HG03558 (cell line): Measurements from ENCODE around the gene CABP4.

Experiments
- ATAC-seq: cut with Tn5 transposase; IDR thresholded peaks from one replicate; pipeline ENCODE4 v1.9.1; 2021; ENCODE audit warnings: moderate number of reproducible peaks; ENCODE audit not compliant: unreplicated experiment; ENCODE audit errors: extremely low read depth

CABP4 gene

DNA sequence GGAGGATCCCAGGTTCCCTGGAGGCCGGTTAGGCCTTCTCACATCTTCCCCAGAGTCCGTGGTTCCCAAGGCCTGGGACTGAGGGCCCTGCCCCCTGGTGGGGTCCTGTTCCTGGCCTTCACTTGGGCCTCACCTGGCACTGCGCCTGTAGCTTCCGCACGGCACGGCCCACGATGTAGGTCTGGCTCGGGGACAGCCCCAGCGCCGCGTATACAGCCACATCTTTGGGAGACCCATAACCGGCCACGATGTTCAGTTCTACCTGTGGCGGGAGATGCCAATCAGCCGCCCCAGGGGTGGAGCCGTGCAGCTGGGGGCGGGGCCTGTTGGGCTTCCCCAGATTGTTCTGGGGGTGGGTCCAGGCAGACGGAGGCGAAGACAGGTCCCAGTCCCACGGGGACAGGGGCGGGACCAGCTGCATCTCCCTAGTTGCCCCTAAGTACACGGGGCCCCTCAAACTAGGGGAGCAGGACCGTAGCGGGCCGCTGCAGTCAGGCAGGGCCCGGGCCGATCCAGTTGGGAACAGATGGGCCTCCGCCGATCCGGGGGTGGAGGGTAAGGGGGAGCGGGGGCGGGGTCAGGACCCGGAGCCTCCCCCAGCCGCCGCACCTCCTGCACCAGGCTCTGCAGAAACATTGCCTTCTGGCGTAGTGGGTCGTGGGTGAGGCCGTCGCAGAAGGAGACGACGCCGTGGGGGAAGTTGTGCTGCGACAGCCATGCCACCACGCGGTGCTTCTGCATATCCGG, 37.8 kb downstream of the CABP4 start:
- ATAC-seq: no peak

DNA sequence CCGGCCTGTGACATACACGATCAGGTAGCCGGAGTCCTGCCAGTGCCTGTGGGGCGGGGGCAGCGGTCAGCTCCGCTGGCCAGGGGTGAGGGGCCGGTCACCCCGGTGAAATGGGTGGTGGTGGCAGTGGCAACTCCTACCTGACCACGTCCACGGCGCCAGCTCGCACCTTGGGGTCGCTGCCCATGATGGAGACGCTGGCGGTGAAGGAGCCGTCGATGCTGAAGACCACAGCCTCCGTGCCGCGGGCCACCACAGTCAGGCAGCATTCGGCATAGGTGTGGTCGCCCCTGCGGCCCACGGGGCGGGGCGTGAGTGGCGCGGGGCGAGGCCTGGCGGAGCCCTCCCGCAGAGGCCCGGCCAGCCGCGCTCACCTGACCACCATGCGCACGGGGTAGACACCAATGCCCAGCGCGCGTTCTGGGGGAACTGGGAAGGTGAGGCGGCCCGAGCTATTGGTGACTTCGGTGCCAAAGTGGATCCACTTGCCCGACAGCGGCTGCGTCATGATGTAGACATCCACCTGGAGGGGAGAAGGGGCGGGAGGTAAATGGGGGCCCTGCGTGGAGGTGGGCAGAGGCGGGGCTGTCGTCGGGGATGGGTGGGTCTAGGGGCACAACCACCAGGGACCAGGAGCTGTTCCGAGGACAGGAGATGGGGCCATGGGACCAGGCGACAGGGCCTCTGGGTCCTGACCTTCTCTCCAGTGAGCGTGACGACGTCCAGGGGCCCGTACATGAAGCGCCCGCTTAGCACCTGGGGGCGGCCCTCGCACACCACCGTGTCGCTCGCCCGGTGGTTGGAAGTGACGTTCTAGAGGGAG, 38.6 kb downstream of the CABP4 start:
- no peak for ATAC-seq

DNA sequence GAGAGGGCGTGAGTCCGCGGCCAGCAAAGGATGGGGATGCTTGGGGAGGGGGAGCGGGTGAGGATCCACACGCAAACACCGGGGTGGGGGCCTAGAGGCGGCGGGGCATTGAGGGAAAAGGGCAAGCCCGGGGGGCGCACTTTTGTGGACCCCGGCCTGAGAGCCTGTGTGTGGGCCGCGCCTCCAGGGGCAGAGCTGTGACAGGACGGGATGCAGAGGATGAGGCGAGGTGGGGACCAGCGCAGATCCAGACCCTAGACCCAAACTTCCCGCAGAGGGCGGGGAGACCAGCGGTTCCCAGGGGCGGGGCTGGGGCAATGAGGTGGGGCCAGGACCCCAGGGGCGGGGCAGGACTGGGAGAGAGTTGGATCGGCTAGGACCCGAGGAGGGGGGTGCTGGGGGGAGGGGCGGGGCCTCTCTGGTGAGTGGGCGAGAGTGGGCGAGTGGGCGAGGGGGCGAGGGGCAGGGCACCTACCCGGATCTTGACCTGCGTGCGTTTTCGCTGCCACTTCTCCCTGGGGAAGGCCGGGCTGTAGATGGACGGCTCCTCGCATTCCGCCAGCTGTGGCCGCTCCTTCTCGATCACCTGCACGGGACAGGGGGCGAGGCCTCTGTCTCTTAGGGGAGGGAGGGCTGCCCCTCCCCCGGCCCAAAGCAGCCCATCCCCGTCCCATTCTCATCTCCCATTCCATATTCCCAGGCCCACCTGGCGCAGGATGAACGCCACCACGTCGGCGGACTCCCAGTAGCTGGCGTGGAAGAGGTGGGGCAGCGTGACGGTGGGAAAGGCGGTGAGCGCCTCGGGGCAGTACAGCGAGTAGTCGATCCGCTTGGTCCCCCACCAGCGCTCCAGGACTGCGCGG, 39.4 kb downstream of the CABP4 start:
- ATAC-seq: no peak

DNA sequence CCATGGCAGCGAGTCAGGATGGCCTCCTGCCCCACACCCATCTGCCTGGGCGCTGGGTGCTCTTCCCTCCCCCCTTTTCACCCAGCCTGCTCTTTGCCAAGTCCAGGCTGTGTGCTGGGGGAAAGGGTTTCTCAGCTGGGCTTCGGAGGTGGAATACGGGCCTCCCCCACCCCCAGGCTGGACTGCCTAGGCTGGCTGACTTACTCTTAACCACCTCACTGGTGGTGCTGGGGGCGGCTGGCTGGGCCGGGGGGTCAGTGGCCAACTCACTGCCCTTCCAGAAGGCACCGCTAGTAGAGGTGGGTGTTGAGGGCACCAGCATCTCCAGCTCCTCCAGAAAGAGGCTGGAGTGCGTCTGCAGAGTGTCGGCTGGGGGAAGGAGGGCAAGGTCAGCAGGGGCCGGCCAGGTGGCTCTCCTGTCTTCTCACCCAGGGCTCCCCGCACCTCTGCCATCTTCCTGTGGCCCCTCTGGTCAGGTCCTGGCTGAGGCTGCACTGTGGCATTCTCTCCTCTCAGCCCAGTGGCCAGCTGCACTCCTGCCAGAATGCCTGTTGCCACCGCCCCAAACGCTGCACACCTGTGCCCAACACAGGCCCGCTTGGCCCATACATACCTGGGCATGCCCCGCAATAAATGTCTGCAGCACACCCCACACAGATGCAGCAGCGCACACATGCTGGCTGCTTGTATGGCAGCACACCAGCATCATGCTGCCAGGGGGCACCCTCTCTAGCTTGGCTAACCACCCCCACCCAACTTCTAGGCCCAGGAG, 40.3 kb downstream of the CABP4 start:
- ATAC-seq: no peak

DNA sequence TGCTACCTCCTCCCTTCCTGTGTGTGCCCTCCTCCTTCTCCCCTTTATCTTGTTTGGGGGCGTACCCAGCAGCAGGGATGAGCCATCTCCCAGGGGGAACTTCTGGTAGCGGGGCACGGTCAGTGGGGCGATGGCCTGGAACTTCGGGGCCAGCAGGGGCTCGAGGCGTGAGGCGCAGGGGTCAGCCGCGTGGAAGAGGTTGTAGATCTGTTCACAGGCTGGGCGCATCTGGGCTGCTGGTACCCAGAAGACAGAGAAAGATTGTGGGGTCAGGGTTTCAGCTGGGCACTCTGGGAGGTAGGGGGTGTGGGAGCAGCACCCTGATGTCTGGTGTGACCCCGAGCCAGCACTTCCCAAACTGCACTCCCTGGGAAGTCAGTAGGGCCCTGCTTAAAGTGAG, 41.0 kb downstream of the CABP4 start:
- no peak for ATAC-seq

DNA sequence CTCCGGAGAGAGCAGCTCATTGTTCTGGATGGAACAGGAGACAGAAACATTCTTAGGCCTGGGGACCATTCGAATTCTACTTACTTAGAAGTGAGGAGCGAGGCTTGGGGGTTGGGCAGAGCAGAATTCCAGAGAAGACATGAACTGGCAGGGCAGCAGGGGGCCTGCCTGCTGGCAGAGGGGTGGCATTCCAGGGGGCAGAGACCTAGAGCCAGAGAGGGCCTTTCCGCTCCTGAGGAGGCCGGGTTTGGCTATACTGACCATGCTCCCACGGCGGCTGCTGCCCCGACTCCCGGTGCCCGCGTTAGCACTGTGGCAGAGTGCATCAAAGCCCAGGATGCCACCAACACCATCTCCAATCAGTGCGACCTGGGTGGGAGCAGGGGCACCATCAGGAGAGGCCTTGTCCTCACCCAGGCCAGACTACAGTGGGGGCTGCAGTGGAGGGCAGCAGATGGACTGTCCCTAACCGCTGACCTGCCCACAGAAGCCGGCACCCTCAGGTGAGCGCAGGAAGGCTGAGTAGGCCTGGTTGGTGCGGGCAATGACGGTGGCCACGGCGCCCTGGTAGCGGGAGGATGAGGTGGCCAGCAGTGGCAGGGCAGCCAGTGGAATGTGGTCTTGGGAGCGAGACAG, 42.6 kb downstream of the CABP4 start:
- ATAC-seq: no peak

DNA sequence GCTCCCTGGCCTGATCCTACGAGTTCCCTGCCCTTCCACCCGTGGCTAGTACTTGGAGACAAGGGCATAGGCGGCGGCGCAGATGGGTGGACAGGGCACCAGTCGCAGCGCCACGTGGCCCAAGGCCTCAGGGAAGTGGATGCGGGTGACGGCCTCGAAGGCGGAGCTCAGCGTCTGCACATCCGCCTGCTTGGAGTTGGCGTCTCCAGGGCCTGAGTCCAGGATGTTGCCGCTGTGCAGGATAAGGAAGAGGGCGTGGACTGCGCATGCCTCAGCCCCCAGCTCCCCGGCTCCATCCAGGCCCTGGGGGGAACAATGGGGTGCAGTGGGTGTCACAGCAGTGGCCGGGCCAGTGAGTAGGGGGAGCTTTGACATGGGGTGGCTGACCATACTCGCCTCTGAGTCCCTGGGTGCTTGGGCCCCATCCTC, 43.4 kb downstream of the CABP4 start:
- no peak for ATAC-seq

DNA sequence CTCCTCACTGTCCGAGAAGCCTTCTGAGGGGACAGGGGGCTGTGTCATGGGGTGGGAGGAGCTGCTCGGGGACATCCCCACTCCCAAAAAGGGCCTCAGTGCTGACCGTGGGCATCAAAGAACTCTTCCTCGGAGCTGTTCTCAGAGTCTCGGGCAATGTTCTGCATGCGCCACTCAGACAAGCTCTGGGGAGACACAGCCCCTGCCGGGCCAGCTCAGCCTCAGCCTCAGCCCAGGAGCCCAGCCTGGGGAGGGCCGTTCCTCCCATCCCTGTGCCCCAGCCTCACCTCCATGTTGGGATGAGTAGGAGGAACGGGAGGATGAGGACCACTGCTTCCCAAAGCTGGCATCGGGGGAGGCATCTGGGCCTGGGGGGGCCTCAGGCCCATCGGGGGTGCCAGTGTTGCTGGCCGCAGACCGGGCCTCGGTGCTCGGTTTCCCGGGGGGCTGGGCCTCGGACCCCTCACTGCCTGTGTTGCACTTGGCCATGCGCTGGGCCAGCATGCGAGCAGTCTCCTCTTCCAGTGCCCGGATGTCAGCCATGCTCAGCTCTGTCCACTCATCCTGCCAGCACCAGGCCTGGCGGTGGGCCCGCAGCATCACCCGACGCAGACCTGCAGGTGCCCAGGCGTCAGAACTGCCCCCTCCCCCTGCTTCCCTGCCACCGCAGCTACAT, 44.8 kb downstream of the CABP4 start:
- no peak for ATAC-seq

DNA sequence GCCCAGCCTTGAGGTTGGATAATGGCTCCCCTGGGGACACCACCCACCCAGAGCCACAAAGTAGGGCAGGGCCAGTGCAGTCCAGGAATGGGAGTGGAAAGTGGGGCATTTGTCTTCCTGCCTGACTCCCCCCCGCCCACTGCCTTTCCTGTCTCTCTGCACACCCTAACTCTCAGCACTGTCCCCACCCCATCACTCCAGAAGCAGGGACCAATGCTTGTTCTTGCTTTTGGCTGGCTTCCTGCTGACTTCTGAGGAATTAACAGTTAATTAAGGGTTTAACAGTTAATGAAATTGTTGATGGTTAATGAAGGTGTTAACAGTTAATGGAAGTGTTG, 45.3 kb downstream of the CABP4 start:
- no peak for ATAC-seq

DNA sequence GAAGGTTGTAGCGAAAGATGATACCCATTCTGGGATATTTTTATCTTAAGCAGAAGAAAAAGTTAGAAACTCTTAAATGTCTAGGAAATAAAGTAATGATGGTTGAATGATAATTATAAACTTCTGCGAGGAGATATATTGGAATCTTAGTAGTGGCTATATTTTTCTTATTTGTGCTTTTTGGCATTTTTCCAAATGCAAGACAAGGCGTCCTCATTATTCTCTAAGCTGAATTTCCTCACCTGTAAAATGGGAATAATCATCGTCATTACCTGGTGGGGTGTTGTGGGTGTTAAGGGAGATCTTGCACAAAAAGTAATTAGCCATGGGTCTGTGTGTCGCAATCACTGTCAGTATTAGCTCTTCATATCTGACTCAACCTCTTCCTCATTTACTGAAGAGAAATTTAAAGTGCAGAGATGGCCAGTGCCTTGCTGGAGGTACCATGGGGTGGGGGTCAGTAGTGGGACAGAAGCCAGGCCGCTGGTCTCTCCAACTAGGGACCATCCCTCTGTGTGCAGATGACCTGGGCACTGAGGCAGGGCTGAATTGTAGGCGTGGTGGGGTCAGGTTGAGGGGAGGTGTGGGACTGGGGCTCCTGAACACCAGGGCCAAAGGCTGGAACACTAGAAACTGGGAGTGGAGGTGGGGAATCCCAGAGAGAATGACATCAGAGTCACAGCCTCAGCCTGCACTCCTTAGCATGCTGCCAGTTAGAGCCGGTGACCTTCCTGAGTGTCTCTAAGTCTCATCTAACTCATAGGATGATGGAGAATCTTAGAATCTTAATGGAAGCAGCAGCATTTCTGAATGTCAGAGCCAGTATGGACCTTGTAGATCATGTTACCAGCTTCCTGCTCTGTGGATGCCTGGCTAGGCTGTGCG, 45.9 kb downstream of the CABP4 start:
- no peak for ATAC-seq

DNA sequence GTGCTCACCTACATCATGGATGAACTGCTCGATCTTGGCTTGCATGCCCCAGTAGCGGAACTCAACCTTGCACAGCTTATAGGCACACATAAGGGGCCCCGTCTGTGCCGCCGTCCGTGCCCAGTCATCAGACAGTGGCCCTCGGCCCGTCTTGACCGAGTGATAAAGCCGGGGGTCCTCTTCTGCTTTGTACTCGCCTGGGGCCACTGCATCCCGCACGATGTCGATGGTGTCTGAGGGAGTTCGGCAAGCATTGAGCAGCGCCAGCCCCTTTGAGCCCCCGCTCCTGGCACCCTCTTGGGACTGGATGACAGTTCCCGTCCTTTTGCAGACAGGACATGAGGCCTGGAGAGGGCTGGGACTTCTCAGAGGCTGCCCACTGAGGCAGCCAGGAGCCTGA, 46.7 kb downstream of the CABP4 start:
- no peak for ATAC-seq

DNA sequence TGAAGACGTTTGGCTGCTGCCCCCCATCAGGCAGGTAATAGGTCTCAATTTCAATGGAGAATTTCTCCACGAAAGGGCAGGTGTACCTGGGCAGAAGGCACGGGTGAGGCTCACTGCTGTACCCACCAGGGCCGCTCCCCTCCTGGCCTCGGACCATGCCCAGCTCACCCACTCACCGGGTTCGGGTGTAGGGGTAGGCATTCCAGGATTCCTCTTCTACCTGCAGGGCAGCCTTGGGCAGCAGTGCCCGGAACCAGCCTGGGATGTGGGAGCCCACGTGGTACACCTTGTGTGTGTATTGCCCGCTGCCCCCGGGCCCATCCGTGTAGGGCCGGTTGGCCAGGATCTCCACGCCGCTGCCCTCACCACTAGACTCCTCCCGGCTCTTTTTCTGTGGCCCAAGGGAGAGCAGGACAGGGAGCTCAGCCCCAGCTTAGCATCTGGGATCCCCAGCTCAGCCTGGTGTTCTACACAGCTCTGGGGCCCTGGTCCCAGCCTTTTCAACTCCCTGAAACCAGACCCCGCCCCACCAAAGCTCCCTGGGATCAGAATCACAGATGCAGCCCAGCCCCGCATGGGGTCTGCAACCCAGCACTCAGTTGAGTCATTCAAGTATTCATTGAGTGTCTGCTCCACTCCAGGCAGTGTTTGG, 47.3 kb downstream of the CABP4 start:
- no peak for ATAC-seq

DNA sequence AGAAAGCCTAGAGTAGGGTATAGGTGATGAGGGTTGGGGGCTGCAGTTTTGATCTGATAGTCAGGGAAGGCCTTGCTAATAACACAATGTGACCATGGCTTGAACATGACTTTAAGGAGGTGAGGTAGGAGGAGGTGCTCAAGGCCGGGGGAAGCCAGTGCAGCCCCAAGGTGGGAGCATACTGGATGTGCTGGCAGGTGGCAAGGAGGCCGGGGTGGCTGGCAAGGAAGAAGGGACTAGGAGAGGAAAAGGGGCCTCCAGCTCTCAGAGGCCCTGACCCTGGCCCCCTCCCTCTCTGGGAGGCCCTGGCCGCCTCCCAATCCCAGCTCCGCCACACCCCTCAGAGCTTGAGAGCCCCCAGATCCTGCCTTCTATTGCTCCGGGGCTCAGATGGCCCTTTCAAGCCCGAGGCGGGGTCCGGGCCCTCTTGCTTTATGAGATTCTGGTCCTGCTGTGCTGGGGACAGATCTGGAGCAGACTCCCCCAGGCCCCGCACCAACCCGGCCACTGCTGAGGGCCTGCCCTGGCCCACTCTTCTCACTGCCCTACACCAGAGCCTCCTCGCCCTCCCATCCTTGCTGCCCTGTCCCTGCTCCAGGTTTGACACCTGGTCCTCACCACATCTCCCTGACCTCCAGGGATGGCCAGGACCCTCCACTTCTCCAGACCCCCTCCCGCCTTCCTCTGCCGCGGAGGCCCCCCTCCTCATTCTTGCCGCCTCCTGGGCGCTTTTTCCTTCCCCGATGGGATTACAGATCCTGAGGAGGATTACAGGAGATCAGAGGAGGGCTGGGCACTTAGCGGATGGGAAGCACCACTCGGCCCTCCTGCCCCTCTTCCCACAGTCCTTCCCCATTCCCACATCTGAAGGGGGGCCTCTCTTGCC, 48.2 kb downstream of the CABP4 start:
- ATAC-seq: no peak

DNA sequence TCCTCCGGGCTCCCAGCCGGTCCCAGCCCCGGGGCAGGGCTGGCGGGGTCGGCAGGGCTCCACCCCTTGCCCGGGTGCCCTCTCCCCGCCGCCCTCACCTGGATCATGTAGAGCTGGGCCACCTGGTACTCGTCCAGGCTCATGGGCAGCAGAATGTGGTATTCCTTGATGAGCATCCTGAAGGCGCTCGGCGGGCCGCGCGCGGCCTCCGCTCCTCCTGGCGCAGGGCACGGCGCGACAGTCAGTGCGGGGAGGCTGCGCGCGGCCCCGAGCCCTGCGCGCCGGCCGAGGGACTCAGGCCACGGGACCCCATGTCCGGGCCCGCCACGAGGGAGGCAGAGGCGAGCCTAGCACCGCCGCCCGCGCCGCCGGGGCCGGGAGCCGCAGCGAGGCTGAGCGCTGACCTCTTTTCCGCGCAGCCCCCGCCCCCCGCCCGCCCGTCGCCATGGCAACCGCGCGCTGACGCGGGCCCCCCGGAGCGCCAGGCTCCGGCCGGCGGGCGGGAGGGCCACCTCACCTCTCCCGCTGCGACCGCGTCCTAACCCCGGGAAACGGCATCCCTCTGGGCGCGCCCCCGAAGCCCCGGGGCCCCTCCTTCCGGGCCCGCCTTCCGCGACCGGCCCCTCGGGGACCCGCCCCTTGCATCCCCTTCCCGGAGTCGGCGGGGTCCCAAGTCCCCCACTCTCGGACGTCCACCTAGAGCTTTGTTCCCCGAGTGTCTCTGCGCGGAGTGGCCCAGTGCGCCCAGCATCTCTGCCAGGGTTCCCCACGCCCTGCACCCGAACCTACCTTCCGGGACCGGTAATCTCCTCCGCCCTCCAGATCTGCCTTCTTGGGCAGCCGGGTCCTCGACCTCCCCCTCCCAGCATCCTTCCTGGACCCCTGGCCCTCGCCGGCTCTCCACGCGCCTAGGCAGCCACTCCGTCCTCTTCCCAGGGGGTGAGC, 49.1 kb downstream of the CABP4 start:
- ATAC-seq: no peak

DNA sequence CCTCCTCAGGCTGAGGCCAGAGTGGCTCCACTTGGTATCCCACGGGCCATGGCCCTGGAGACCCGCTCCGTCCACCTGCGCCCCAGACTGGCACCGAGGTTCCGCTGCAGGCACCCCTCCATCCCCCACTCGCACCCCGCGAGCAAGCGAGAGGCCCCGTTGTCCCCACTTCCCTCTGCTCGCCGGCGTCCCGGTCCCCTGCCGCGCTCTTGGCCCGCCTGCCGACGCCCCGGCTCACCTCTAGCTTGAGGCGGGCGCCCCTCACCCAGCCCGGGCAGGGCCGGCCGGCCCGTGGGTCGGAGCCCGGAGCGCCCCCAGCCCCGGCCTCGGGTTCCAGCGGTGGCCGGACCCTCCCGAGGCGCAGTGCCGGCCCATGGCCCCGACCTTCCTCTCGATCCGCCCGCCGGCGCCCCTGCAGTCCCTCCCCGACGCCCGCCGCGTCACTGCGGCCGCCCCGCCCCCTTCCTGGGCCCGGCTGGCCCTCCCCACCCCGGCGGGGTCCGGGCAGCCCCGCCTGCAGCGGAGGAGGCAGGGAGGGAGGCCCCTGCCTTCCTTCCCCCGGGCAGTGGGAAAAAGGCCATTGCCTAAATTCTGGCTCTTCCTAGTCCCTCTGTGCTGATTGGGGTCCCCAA, 49.9 kb downstream of the CABP4 start, which contains the start of gene PITPNM1:
PITPNM1 (minus strand) TSS at position 414 of the 632 bp plus-strand sequence. CDS start 1,183 bp downstream, outside the sequence.
- no peak for ATAC-seq
